Vagina (tissue), 2 donors: Measurements from ENCODE around the gene E2F6.

Source experiments
- CTCF ChIP-seq, 3 experiments: fragments of 450-650 bp in 2 of 3; fragments of 200-600 bp in 1 of 3; sonication (generic) in 1 of 3; IDR thresholded peaks; one replicate each; pipeline ENCODE4 v1.5.1; 2017 to 2019; ENCODE audit warnings: antibody characterized with exemption in 3 of 3, mild to moderate bottlenecking in 2 of 3, moderate library complexity in 2 of 3
- POLR2A ChIP-seq, 2 donors: fragments of 450-650 bp; IDR thresholded peaks; one replicate each; pipeline ENCODE4 v1.6.1; 2017; ENCODE audit warnings: antibody characterized with exemption in 2 of 2, mild to moderate bottlenecking in 2 of 2, moderate library complexity in 2 of 2
- POLR2AphosphoS5 ChIP-seq, 2 donors: sonication (generic); formaldehyde crosslinking; IDR thresholded peaks; one replicate each; pipeline ENCODE4 v1.9.0; 2017; ENCODE audit warnings: antibody characterized with exemption in 2 of 2, mild to moderate bottlenecking in 2 of 2, low read depth in 1 of 2; ENCODE audit not compliant: insufficient read depth in 1 of 2

- no peak for TF ChIP-seq CTCF (IDR thresholded peaks at IDR 0.05)
- TF ChIP-seq POLR2AphosphoS5 (IDR thresholded peaks at IDR 0.05; ENCODE audit: insufficient read depth in 1 of 2, low read depth in 1 of 2) = no peak
- no peak for TF ChIP-seq POLR2A (IDR thresholded peaks at IDR 0.05)
Measured at GRCh38 chr2:11492720-11493119, 26.8 kb upstream of the E2F6 start.
